Measurements from ENCODE around the gene SLK.

- TF ChIP-seq EZH2 (IDR thresholded peaks at IDR 0.05; ENCODE audit: insufficient read depth, poor library complexity, severe bottlenecking) (no peak), EZH2phosphoT487 (IDR thresholded peaks at IDR 0.05; ENCODE audit: insufficient read depth, low read depth) (no peak)
Observed at GRCh38 chr10:103917302-103918052, 49.5 kb upstream of the SLK start.

Measured in GM23248 (cell line).